Tibial artery (tissue), 4 donors: ENCODE measurements around the gene ALX4.

Experiments used
- DNase-seq, 2 donors: peaks; one replicate each; pipeline ENCODE4 v3.0.0-alpha.2; 2019
- H3K27ac ChIP-seq, 2 donors: fragments of 200-600 bp; sonication (generic) in 1 of 2; 1 replicate in 1 of 2; 2 replicates in 1 of 2; pipeline ENCODE4 v1.5.1; 2018 to 2019; ENCODE audit warnings: mild to moderate bottlenecking in 1 of 2
- H3K27me3 ChIP-seq, 2 donors: fragments of 200-600 bp; sonication (generic) in 1 of 2; one replicate each; pipeline versions ENCODE4 v1.5.1 to v1.6.0; 2016 to 2019
- H3K36me3 ChIP-seq, 3 donors: fragments of 200-600 bp; sonication (generic) in 2 of 3; one replicate each; pipeline ENCODE4 v1.5.1; 2016 to 2019; ENCODE audit warnings: mild to moderate bottlenecking in 2 of 3
- H3K4me1 ChIP-seq, 4 donors: fragments of 200-600 bp; sonication (generic) in 2 of 4; 1 replicate in 3 of 4; 2 replicates in 1 of 4; pipeline ENCODE4 v1.5.1; 2016 to 2019
- H3K4me3 ChIP-seq, 2 donors: fragments of 200-600 bp; sonication (generic) in 1 of 2; 1 replicate in 1 of 2; 2 replicates in 1 of 2; pipeline ENCODE4 v1.5.1; 2018 to 2019; ENCODE audit warnings: mild to moderate bottlenecking in 2 of 2
- H3K9me3 ChIP-seq, 3 donors: fragments of 200-600 bp; sonication (generic) in 1 of 3; one replicate each; pipeline ENCODE4 v1.5.1; 2016 to 2019
- intact Hi-C: fragments of 100-400 bp; cut with DNase I; formaldehyde crosslinking; loops from one replicate; pipeline ENCODE4 v1.15.0; 2023; ENCODE audit warnings: low total_unique reads
- TF ChIP-seq, protein P1 (sequence below), 2 experiments: fragments of 200-600 bp in 1 of 2; fragments of 450-650 bp in 1 of 2; IDR thresholded peaks; one replicate each; pipeline ENCODE4 v1.5.1; 2017 to 2019; ENCODE audit warnings: antibody characterized with exemption in 2 of 2, mild to moderate bottlenecking in 1 of 2, moderate library complexity in 1 of 2

ALX4 gene

DNA sequence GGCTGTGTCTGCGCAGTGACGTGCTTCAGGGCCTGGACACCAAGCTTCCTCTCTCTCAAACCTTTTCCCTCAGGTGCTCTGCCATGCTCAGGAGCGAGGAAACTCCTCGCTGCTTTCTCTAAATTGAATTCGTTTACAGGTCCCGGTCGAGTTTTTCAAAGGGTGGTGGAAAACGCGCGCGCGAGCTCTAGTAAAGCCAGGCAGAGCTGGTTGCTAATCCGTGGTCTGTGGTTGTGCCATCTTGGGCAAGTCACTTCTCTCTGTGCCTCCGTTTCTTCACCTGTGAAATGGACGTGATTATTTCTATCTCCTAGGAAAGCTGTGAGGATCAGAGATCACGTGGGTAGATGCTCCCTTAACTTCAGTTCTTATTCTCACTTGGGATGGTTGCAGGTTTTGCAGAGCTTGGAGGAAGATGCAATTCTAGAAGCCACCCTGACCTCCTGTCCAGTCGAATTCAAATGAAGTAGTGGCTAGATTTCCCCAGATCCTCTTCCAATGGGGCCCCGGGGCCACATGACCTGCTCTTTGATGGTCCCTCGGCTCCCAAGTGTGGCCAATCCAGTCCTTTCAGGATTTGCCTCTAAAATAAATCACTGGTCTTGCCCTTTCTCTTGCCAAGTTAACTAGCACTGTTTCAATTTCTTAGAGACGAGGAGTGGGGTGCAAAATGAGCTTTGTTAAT, 10.5 kb upstream of the ALX4 start:
- H3K9me3 ChIP-seq, result no peaks in the 10 kb centered on the region
- H3K4me1 ChIP-seq, result peaks cover 0 to 33% (median 25%) of the 10 kb centered on the region in 4 donors
- no peaks in the 10 kb centered on the region for H3K36me3 ChIP-seq
- peaks cover 0 to 83% of the 10 kb centered on the region in 2 donors for H3K27me3 ChIP-seq
- no peak overlapping the region for H3K4me3 ChIP-seq
- no peak overlapping the region for H3K27ac ChIP-seq
- intact Hi-C loops, result no loop called here
- TF ChIP-seq, protein P1, sequence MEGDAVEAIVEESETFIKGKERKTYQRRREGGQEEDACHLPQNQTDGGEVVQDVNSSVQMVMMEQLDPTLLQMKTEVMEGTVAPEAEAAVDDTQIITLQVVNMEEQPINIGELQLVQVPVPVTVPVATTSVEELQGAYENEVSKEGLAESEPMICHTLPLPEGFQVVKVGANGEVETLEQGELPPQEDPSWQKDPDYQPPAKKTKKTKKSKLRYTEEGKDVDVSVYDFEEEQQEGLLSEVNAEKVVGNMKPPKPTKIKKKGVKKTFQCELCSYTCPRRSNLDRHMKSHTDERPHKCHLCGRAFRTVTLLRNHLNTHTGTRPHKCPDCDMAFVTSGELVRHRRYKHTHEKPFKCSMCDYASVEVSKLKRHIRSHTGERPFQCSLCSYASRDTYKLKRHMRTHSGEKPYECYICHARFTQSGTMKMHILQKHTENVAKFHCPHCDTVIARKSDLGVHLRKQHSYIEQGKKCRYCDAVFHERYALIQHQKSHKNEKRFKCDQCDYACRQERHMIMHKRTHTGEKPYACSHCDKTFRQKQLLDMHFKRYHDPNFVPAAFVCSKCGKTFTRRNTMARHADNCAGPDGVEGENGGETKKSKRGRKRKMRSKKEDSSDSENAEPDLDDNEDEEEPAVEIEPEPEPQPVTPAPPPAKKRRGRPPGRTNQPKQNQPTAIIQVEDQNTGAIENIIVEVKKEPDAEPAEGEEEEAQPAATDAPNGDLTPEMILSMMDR (IDR thresholded peaks at IDR 0.05), result no peak
- no peak for DNase-seq

DNA sequence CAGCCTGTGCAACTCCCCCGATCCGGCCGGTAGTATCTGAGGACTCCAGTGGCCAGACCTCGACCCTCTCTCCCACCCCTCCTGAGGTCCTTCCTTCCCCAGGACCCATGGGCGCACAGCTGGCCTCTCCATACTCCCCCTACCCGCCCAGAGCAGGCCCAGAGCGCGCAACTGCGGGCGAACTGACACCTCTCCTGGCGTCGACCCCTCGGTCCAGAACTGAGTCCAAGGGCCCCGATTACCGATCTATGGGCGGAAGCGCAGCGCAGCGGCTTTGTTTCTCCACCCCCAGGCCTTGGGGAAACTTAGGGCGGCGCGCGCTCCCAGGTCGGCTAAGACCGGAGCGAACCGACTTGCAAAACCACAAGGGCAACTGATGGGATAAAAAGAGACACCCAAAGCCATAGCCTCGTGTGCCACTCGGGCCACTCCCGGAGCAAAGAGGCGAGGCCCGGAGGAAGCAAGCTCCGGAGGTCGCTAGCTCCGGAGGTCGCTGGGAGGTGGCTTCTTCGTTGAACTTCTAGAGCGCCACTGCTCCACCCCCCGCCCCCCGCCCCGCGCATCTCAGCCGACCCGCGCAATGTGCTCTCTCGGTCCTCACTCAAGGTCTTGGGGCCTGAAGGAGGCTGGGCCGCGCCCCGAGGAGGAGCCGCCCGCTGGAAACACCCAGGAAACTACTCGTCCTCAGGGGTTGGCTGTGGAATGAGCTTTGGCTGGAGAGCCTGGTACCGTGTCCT, 9.8 kb upstream of the ALX4 start:
- Histone ChIP-seq H3K4me3 (no peak overlapping the region), H3K9me3 (no peaks in the 10 kb centered on the region), H3K27me3 (peaks cover 0 to 82% of the 10 kb centered on the region in 2 donors), H3K4me1 (peaks cover 0 to 33% (median 25%) of the 10 kb centered on the region in 4 donors), H3K36me3 (no peaks in the 10 kb centered on the region), H3K27ac (no peak overlapping the region)
- DNase-seq, result no peak
- intact Hi-C loops, result no loop called here
- TF ChIP-seq, protein P1 (IDR thresholded peaks at IDR 0.05), result no peak

DNA sequence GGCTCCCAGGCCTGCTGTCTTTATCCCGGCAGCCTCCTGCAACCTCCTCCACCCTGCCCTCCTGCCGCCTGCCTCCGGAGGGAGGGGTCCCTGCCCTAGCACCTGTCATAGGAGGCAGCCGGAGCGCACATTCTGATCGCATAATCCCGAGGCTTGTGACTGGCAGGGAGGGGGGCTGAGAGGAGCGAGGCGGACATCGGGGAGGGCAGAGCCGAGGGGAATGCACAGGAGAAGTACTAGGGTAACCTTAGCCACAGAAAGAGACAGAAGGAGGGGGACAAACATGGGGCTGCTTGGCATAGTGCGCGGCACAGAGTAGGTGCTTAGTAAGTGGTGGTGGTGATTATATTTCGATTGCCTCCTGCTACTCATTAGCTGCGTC, 9.2 kb upstream of the ALX4 start:
- Histone ChIP-seq H3K27ac (no peak overlapping the region), H3K4me1 (peaks cover 0 to 33% (median 25%) of the 10 kb centered on the region in 4 donors), H3K9me3 (no peaks in the 10 kb centered on the region), H3K27me3 (peaks cover 0 to 82% of the 10 kb centered on the region in 2 donors), H3K36me3 (no peaks in the 10 kb centered on the region), H3K4me3 (no peak overlapping the region)
- DNase-seq, result no peak
- TF ChIP-seq, protein P1 (IDR thresholded peaks at IDR 0.05), result no peak
- intact Hi-C loops, result no loop called here

DNA sequence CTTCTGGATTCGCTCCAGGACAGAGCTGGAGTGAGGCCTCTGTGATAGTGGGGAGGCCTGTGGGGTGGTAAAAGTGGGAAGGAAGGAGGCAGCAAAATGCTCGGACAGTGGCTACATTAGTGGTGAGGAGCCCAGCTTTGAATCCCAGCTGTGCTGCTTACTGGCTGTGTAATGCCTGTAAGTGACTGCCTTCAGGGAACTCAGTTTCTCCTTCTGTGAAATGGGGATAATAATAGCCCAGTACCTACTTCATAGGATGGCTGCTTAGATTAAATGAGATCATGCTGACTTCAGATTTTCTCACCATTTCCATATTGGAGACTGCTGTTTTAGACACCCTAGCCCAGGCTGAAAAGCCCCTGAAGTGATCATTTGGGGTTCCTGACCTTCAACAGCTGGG, 8.4 kb upstream of the ALX4 start:
- intact Hi-C loops, result no loop called here
- TF ChIP-seq, protein P1 (IDR thresholded peaks at IDR 0.05), result no peak
- H3K27me3 ChIP-seq, result peaks cover 0 to 83% of the 10 kb centered on the region in 2 donors
- no peaks in the 10 kb centered on the region for H3K9me3 ChIP-seq
- H3K4me3 ChIP-seq, result no peak overlapping the region
- no peak for DNase-seq
- no peaks in the 10 kb centered on the region for H3K36me3 ChIP-seq
- no peak overlapping the region for H3K27ac ChIP-seq
- H3K4me1 ChIP-seq, result peaks cover 0 to 33% (median 21%) of the 10 kb centered on the region in 4 donors

DNA sequence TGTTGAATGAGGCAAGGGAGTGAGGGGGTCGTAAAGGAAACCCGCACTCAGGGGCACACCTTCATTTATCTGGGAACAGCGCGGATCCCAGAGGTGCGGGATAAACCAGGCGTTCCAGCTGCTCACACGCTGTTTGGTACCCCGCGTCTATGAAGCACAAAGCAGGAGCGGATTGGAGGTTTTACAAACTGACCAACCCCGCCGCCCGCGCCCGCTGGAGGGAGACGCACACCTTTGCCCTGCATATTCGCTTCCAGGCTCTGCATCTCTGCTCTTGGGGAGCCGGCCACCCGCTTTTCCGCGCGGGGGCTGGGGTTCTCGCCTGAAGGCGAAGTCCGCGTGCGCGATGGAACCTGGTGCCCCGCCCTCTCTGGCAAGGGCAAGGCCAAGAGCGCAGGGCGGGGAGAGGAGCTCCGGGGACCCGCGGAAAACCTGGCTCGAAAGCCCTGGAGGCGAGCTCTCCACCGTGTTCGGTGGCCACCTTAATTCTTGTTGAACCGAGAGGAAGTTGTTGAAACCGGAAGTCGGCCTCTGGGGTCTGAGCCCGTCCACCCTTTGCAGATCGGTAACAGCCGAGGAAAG, 6.8 kb upstream of the ALX4 start:
- TF ChIP-seq, protein P1 (IDR thresholded peaks at IDR 0.05), result no peak
- peaks cover 0 to 23% (median 14%) of the 10 kb centered on the region in 4 donors for H3K4me1 ChIP-seq
- H3K4me3 ChIP-seq, result peak overlapping the region; percentile 21 to 44
- H3K27ac ChIP-seq, result no peak overlapping the region
- no peaks in the 10 kb centered on the region for H3K36me3 ChIP-seq
- intact Hi-C loops, result no loop called here
- H3K9me3 ChIP-seq, result no peaks in the 10 kb centered on the region
- H3K27me3 ChIP-seq, result peaks cover 0 to 98% of the 10 kb centered on the region in 2 donors
- peak in 1 of 2 donors; percentile 51 for DNase-seq
